ENCODE results near the gene LMO7.

The LMO7 gene

DNA sequence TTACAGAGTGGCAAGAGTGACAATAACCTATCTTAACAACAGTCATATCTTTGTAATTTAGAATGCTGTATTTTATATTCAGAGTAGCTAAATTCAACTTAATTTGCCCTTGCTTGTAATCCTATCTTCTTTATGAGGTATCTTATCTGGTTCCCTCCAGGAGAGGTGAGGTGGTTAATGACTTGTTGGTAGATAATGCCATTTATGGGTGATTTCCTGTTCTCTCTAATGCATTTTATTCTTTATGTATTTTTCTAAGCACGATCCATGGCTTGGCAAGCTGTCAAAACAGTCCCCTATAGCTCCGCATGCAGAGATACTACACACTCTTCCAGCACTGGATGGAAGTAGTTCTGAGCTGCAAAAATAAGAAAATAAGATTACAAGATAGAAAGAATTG lies 267.9 kb downstream of the LMO7 start:
- Histone ChIP-seq H3K27me3 (ENCODE audit: low read depth, low read length) (no peaks in the 10 kb centered on the region), H3K27ac (ENCODE audit: low read length) (no peak overlapping the region), H3K36me3 (ENCODE audit: control insufficient read depth in 1 of 2, insufficient read depth in 2 of 2, low read length in 2 of 2) (no peaks in the 10 kb centered on the region), H3K9me3 (ENCODE audit: control insufficient read depth in 1 of 2, low read length in 2 of 2) (peaks cover 0 to 5% of the 10 kb centered on the region in 2 donors), H3K4me1 (ENCODE audit: control insufficient read depth in 1 of 2, insufficient read depth in 2 of 2, low read length in 2 of 2) (no peaks in the 10 kb centered on the region), H3K4me3 (ENCODE audit: low read depth in 1 of 2, low read length in 2 of 2) (no peak overlapping the region)

DNA sequence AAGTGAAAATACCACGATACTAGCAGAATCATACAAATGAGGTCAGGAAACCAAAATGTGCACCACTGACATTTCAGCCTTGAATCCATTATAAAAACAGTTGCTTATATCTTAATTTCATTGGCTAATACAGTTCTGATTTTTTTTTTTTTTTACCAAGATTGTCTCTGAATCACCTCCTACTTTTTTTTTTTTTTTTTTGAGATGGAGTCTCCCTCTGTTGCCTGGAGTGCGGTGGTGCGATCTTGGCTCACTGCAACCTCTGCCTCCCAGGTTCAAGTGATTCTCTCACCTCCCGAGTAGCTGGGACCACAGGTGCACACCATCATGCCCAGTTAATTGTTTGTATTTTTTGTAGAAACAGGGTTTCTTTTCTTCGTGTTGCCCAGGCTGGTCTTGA lies 270.2 kb downstream of the LMO7 start:
- Histone ChIP-seq H3K9me3 (ENCODE audit: control insufficient read depth in 1 of 2, low read length in 2 of 2) (no peaks in the 10 kb centered on the region), H3K27ac (ENCODE audit: low read length) (no peak overlapping the region)

DNA sequence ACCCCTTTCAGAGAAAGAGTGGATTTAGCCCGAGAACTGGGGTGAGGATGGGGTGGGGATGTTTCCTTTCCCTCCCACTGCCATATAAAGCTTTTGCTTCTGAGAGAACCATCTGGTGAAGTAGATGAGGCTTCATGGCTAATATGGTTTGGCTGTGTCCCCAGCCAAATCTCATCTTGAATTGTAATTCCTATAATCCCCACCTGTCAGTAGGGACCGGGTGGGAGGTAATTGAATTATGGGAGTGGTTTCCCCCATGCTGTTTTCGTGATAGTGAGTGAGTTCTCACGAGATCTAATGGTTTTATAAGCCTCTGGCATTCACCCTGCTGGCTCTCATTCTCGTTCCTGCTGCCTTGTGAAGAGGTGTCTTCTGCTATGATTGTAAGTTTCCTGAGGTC lies 270.9 kb downstream of the LMO7 start:
- Histone ChIP-seq H3K9me3 (ENCODE audit: control insufficient read depth in 1 of 2, low read length in 2 of 2) (no peaks in the 10 kb centered on the region), H3K27me3 (ENCODE audit: low read depth, low read length) (no peaks in the 10 kb centered on the region), H3K36me3 (ENCODE audit: control insufficient read depth in 1 of 2, insufficient read depth in 2 of 2, low read length in 2 of 2) (no peaks in the 10 kb centered on the region), H3K4me1 (ENCODE audit: control insufficient read depth in 1 of 2, insufficient read depth in 2 of 2, low read length in 2 of 2) (no peaks in the 10 kb centered on the region), H3K27ac (ENCODE audit: low read length) (no peak overlapping the region), H3K4me3 (ENCODE audit: low read depth in 1 of 2, low read length in 2 of 2) (no peak overlapping the region)

More for the DNA sequence above, 270.2 kb downstream of the LMO7 start:
- Histone ChIP-seq H3K27me3 (ENCODE audit: low read depth, low read length) (no peaks in the 10 kb centered on the region), H3K4me3 (ENCODE audit: low read depth in 1 of 2, low read length in 2 of 2) (no peak overlapping the region), H3K36me3 (ENCODE audit: control insufficient read depth in 1 of 2, insufficient read depth in 2 of 2, low read length in 2 of 2) (no peaks in the 10 kb centered on the region), H3K4me1 (ENCODE audit: control insufficient read depth in 1 of 2, insufficient read depth in 2 of 2, low read length in 2 of 2) (no peaks in the 10 kb centered on the region)

DNA sequence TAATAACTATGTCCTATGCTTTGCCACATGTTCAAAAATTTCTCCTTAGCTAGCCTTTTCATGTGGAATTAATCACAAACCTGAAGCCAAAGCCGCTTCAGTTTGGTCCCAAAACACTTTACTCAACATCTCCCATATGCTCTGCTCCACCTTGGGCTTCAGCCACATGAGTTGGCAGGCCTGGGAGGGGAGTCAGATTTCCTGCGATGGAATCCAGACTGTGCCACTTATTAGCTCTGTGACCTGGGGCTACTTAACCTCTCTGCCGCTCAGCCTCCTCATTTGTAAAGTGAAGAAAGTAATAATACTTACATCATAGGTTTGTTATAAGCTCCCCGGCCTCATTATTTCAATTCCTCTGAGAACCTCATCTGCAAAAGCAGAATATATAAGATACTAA lies 272.0 kb downstream of the LMO7 start:
- H3K27ac ChIP-seq (ENCODE audit: low read length): no peak overlapping the region
- no peaks in the 10 kb centered on the region for H3K9me3 ChIP-seq (ENCODE audit: control insufficient read depth in 1 of 2, low read length in 2 of 2)
- H3K4me3 ChIP-seq (ENCODE audit: low read depth in 1 of 2, low read length in 2 of 2): no peak overlapping the region
- H3K27me3 ChIP-seq (ENCODE audit: low read depth, low read length): no peaks in the 10 kb centered on the region
- H3K36me3 ChIP-seq (ENCODE audit: control insufficient read depth in 1 of 2, insufficient read depth in 2 of 2, low read length in 2 of 2): no peaks in the 10 kb centered on the region
- H3K4me1 ChIP-seq (ENCODE audit: control insufficient read depth in 1 of 2, insufficient read depth in 2 of 2, low read length in 2 of 2): no peaks in the 10 kb centered on the region
